Measurements from ENCODE around the gene CDH4.
"Not testable (repeated sequence)": the region's sequence is repeated elsewhere in the genome, so short reads cannot be mapped to it uniquely, and the experiment has no call there.

CDH4 gene

GRCh38 chr20:61941721-61942405 lies 689.8 kb downstream of the CDH4 start:
- H3K27ac ChIP-seq = no peak overlapping the region
- TF ChIP-seq ZFX (IDR thresholded peaks at IDR 0.05; ENCODE audit: borderline replicate concordance) = no peak
- TF ChIP-seq, protein P1, sequence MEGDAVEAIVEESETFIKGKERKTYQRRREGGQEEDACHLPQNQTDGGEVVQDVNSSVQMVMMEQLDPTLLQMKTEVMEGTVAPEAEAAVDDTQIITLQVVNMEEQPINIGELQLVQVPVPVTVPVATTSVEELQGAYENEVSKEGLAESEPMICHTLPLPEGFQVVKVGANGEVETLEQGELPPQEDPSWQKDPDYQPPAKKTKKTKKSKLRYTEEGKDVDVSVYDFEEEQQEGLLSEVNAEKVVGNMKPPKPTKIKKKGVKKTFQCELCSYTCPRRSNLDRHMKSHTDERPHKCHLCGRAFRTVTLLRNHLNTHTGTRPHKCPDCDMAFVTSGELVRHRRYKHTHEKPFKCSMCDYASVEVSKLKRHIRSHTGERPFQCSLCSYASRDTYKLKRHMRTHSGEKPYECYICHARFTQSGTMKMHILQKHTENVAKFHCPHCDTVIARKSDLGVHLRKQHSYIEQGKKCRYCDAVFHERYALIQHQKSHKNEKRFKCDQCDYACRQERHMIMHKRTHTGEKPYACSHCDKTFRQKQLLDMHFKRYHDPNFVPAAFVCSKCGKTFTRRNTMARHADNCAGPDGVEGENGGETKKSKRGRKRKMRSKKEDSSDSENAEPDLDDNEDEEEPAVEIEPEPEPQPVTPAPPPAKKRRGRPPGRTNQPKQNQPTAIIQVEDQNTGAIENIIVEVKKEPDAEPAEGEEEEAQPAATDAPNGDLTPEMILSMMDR (IDR thresholded peaks at IDR 0.05) = no peak

GRCh38 chr20:61942526-61942925 lies 690.5 kb downstream of the CDH4 start:
- no peak overlapping the region for H3K27ac ChIP-seq
- TF ChIP-seq, protein P1 (IDR thresholded peaks at IDR 0.05) = no peak
- no peak for TF ChIP-seq ZFX (IDR thresholded peaks at IDR 0.05; ENCODE audit: borderline replicate concordance)

- not testable (repeated sequence) for H3K27ac ChIP-seq
These were observed 692.9 kb downstream of the CDH4 start for GRCh38 chr20:61944967-61945366.

- H3K27ac ChIP-seq = not testable (repeated sequence)
These were observed 693.4 kb downstream of the CDH4 start for GRCh38 chr20:61945495-61945894.

DNA sequence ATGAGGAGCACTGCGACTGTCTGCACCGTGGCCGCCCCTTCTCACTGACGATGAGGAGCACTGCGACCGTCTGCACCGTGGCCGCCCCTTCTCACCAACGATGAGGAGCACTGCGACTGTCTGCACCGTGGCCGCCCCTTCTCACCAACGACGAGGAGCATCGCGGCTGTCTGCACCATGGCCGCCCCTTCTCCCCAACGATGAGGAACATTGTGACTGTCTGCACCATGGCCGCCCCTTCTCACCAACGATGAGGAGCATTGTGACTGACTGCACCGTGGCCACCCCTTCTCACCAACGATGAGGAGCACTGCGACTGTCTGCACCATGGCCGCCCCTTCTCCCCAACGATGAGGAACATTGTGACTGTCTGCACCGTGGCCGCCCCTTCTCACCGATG lies 696.0 kb downstream of the CDH4 start:
- H3K27ac ChIP-seq = not testable (repeated sequence)

DNA sequence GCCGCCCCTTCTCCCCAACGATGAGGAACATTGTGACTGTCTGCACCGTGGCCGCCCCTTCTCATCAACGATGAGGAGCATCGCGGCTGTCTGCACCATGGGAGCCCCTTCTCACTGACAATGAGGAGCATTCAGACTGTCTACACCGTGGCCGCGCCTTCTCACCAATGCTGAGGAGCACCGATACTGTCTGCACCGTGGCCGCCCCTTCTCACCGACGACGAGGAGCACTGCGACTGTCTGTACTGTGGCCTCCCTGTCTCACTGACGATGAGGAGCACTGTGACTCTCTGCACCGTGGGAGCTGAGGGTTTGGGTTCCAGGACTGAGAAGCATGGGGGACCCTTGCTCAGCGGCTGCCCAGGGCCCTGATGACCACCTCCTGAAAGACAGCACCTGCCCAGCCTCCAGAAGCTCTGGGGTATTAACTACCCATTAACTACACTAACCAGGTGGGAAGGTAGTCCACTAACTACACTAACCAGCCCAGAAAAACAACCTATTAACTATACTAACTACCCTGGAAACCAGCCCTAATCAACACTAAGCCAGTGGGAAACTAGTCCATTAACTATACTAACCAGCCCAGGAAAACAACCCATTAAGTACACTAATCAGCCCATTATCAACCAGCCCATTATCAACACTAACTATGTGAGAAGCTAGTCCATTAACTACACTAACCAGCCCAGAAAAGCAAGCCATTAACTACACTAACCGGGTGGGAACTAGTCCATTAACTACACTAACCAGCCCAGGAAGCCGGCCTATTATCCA lies 696.7 kb downstream of the CDH4 start:
- no peak overlapping the region for H3K27ac ChIP-seq
- no peak for TF ChIP-seq ZFX (IDR thresholded peaks at IDR 0.05; ENCODE audit: borderline replicate concordance)
- TF ChIP-seq, protein P1 (IDR thresholded peaks at IDR 0.05) = no peak

DNA sequence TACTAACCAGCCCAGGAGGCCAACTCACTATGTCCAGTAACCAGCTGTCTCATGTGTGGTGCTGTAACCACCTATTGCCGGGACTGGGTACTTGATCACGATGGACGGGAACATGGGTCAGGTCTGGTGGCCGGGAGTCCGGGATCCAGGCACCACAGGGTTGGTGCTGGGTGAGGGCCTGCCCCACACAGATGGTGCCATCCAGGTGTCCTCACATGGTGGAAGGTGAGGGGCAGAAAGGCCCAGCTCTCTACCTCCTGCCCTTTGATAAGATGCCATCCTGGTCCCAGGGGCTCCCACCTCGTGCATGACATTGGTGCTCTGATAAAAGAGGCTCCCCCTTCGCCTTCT lies 697.3 kb downstream of the CDH4 start:
- TF ChIP-seq, protein P1 (IDR thresholded peaks at IDR 0.05) = no peak
- no peak for TF ChIP-seq ZFX (IDR thresholded peaks at IDR 0.05; ENCODE audit: borderline replicate concordance)
- no peak overlapping the region for H3K27ac ChIP-seq

- H3K27ac ChIP-seq = no peak overlapping the region
- TF ChIP-seq, protein P1 (IDR thresholded peaks at IDR 0.05) = no peak
- TF ChIP-seq ZFX (IDR thresholded peaks at IDR 0.05; ENCODE audit: borderline replicate concordance) = no peak
These were observed 697.9 kb downstream of the CDH4 start for GRCh38 chr20:61949714-61950640.
